ENCODE measurements around the gene CRIP1. TPM values are rescaled to one million over a fixed set of nuclear protein-coding genes. Genes with fewer than 3 reads are reported as not detected.

CRIP1 gene
- total RNA-seq, 1 donor from 2014 or later = 106 TPM

GRCh38 chr14:105469456-105470349 is 17.0 kb upstream of the CRIP1 start:
- H3K4me1 ChIP-seq = peaks cover 22 to 39% of the 10 kb centered on the region in 2 donors
- no peak for DNase-seq (ENCODE audit: low spot score in 2 of 2)
- H3K36me3 ChIP-seq = peaks cover 30 to 31% of the 10 kb centered on the region in 2 donors
- H3K27me3 ChIP-seq = no peaks in the 10 kb centered on the region
- H3K9me3 ChIP-seq = no peaks in the 10 kb centered on the region
- H3K27ac ChIP-seq = peak overlapping the region; percentile 46 to 89
- intact Hi-C loops (cut with DNase I) = loop anchor here (2.0 to 10.0 kb wide), 4 partner anchors 21 to 377 kb away; partner anchors contain the start of genes BRF1 and BTBD6
- TF ChIP-seq CTCF (IDR thresholded peaks at IDR 0.05) = no peak
- no peak overlapping the region for H3K4me3 ChIP-seq

GRCh38 chr14:105470350-105471296 is 16.1 kb upstream of the CRIP1 start:
- DNase-seq (ENCODE audit: low spot score in 2 of 2) = no peak
- H3K4me1 ChIP-seq = peaks cover 22 to 39% of the 10 kb centered on the region in 2 donors
- H3K27ac ChIP-seq = peak overlapping the region; percentile 86 to 96
- no peak overlapping the region for H3K4me3 ChIP-seq
- H3K36me3 ChIP-seq = peaks cover 22 to 23% of the 10 kb centered on the region in 2 donors
- no peak for TF ChIP-seq CTCF (IDR thresholded peaks at IDR 0.05)
- H3K9me3 ChIP-seq = no peaks in the 10 kb centered on the region
- no peaks in the 10 kb centered on the region for H3K27me3 ChIP-seq
- intact Hi-C loops (cut with DNase I) = loop anchor here (5.0 to 10.0 kb wide), 3 partner anchors 168 to 378 kb away; partner anchors contain the start of genes BRF1 and BTBD6

- intact Hi-C loops (cut with DNase I) = loop anchor here (5.0 to 10.0 kb wide), 3 partner anchors 169 to 379 kb away; partner anchors contain the start of genes BRF1 and BTBD6
- no peak for TF ChIP-seq CTCF (IDR thresholded peaks at IDR 0.05)
- no peaks in the 10 kb centered on the region for H3K9me3 ChIP-seq
- DNase-seq (ENCODE audit: low spot score in 2 of 2) = no peak
- H3K27me3 ChIP-seq = no peaks in the 10 kb centered on the region
- H3K36me3 ChIP-seq = peaks cover 20 to 21% of the 10 kb centered on the region in 2 donors
- no peak overlapping the region for H3K4me3 ChIP-seq
- H3K4me1 ChIP-seq = peaks cover 22 to 43% of the 10 kb centered on the region in 2 donors
- H3K27ac ChIP-seq = peak overlapping the region; percentile 86 to 96
Observed at GRCh38 chr14:105471297-105471821, 15.3 kb upstream of the CRIP1 start.

GRCh38 chr14:105471823-105472485 is 14.7 kb upstream of the CRIP1 start:
- H3K4me1 ChIP-seq = peaks cover 26 to 49% of the 10 kb centered on the region in 2 donors

More at GRCh38 chr14:105471823-105472485, 14.7 kb upstream of the CRIP1 start:
- DNase-seq (ENCODE audit: low spot score in 2 of 2) = no peak
- Histone ChIP-seq H3K9me3 (no peaks in the 10 kb centered on the region), H3K27me3 (no peaks in the 10 kb centered on the region), H3K36me3 (peaks cover 15% of the 10 kb centered on the region in 2 donors), H3K27ac (peak overlapping the region; percentile 86 to 96), H3K4me3 (no peak overlapping the region)
- no peak for TF ChIP-seq CTCF (IDR thresholded peaks at IDR 0.05)
- intact Hi-C loops (cut with DNase I) = loop anchor here (5.0 to 10.0 kb wide), 3 partner anchors 170 to 380 kb away; partner anchors contain the start of genes BRF1 and BTBD6

Measured in ascending aorta (tissue), 2 donors.